Measurements from ENCODE around the gene ZNF687.

- TF ChIP-seq FOXA1 (IDR thresholded peaks at IDR 0.05) (no peak), SUZ12 (IDR thresholded peaks at IDR 0.05) (no peak), BHLHE40 (IDR thresholded peaks at IDR 0.05; ENCODE audit: borderline replicate concordance) (no peak), PKNOX1 (IDR thresholded peaks at IDR 0.05) (no peak), TARDBP (IDR thresholded peaks at IDR 0.05) (no peak), NFRKB (IDR thresholded peaks at IDR 0.05) (no peak), SP1 (IDR thresholded peaks at IDR 0.05) (no peak), FOXK2 (IDR thresholded peaks at IDR 0.05) (no peak), ARNT (IDR thresholded peaks at IDR 0.05) (no peak), ELF4 (IDR thresholded peaks at IDR 0.05) (peak; percentile 93), HDGF (IDR thresholded peaks at IDR 0.05; ENCODE audit: borderline replicate concordance) (no peak), ZNF384 (IDR thresholded peaks at IDR 0.05) (no peak), CTBP1 (IDR thresholded peaks at IDR 0.05; ENCODE audit: borderline replicate concordance) (no peak)
Measured at GRCh38 chr1:151254217-151255213, 27.6 kb upstream of the ZNF687 start, which contains the start of gene PSMD4.

Measured in HEK293T (cell line).